GM12878 (cell line): Measurements from ENCODE around the gene STAB2. TPM values are rescaled to one million over a fixed set of nuclear protein-coding genes. Genes with fewer than 3 reads are reported as not detected.

Source experiments
- ATAC-seq: fragments of 200-7000 bp; cut with Tn5 transposase; 3 replicates; pipeline ENCODE4 v1.9.1; 2020; ENCODE audit warnings: mild to moderate bottlenecking, moderate library complexity
- BruUV-seq: library from RNA; stranded (reverse); fragments of 400-500 nt; replicated peaks from 2 replicates; lab custom pipeline; 2021; lab: Mats Ljungman, UMichigan
- CTCF ChIA-PET: fragments of 300-600 bp; sonication (Branson Sonifier 250); formaldehyde crosslinking; extraction: SDS; loops from one replicate; lab custom pipeline; 2021; ENCODE audit warnings: inconsistent platforms; lab: Yijun Ruan, JAX
- POLR2A ChIA-PET: fragments of 350-600 bp; formaldehyde crosslinking; extraction: SDS; loops from one replicate; lab custom pipeline; 2021; ENCODE audit warnings: inconsistent platforms; lab: Charles Lee
- RAD21 ChIA-PET: fragments of 300-600 bp; sonication (Branson Sonifier 250); formaldehyde crosslinking; loops from one replicate; lab custom pipeline; 2023; ENCODE audit warnings: antibody characterized with exemption; ENCODE audit not compliant: unreplicated experiment; lab: Charles Lee
- SMC1A ChIA-PET: fragments of 300-600 bp; sonication (Branson Sonifier 250); formaldehyde crosslinking; loops from one replicate; lab custom pipeline; 2023; ENCODE audit not compliant: unreplicated experiment, uncharacterized antibody; lab: Charles Lee
- DNase-seq: peaks from one replicate; pipeline ENCODE4 v3.0.0-alpha.2; 2011; ENCODE audit warnings: low read depth, low spot score
- FAIRE-seq: peaks from 3 replicates; lab custom pipeline; 2011; peaks lifted over from hg19 to GRCh38; lab: Jason Lieb, UNC
- H2AFZ ChIP-seq: 2 replicates; pipeline ENCODE4 v1.6.0; 2011; ENCODE audit warnings: low read depth, low read length, control low read depth; ENCODE audit not compliant: control insufficient read depth
- H3K27ac ChIP-seq: 2 replicates; pipeline ENCODE4 v1.5.1; 2011; ENCODE audit warnings: control low read depth; ENCODE audit not compliant: control insufficient read depth, insufficient read depth
- H3K27me3 ChIP-seq, 2 experiments: replicated peaks in 1 of 2; 2 replicates each; pipeline versions ENCODE4 v1.6.0 to v1.6.1; 2011; ENCODE audit warnings: low read length in 1 of 2; ENCODE audit not compliant: control insufficient read depth in 2 of 2, insufficient read depth in 2 of 2
- H3K36me3 ChIP-seq, 2 experiments: 2 replicates each; pipeline ENCODE4 v1.5.1; 2011; ENCODE audit warnings: low read length in 1 of 2; ENCODE audit not compliant: control insufficient read depth in 2 of 2, insufficient read depth in 2 of 2
- H3K4me1 ChIP-seq: 2 replicates; pipeline ENCODE4 v1.6.1; 2011; ENCODE audit warnings: mild to moderate bottlenecking, low read length, moderate library complexity, mixed read lengths; ENCODE audit not compliant: control insufficient read depth, insufficient read depth
- H3K4me2 ChIP-seq: 2 replicates; pipeline ENCODE4 v1.6.0; 2011; ENCODE audit warnings: control low read depth; ENCODE audit not compliant: control insufficient read depth, insufficient read depth
- H3K4me3 ChIP-seq: fragments of 200-600 bp; sonication (generic); 2 replicates; pipeline ENCODE4 v1.5.1; 2016
- H3K79me2 ChIP-seq: 2 replicates; pipeline ENCODE4 v1.6.0; 2011; ENCODE audit warnings: low read length; ENCODE audit not compliant: control insufficient read depth, insufficient read depth
- H3K9ac ChIP-seq: 2 replicates; pipeline ENCODE4 v1.8.0; 2011; ENCODE audit warnings: low read length, control low read depth, mixed read lengths; ENCODE audit not compliant: control insufficient read depth, insufficient read depth
- H3K9me3 ChIP-seq: replicated peaks from 3 replicates; pipeline ENCODE4 v1.5.1; 2011; ENCODE audit warnings: mild to moderate bottlenecking, low read length; ENCODE audit not compliant: control insufficient read depth, insufficient read depth
- H4K20me1 ChIP-seq: 2 replicates; pipeline ENCODE4 v1.6.0; 2011; ENCODE audit not compliant: control insufficient read depth, insufficient read depth
- CBFB ChIP-seq: IDR thresholded peaks from 2 replicates; pipeline ENCODE4 v1.6.1; 2016; ENCODE audit warnings: antibody characterized with exemption, low read depth
- CREB1 ChIP-seq: IDR thresholded peaks from 2 replicates; pipeline ENCODE4 v1.6.1; 2012; ENCODE audit warnings: low read depth, mild to moderate bottlenecking, inconsistent platforms
- ETV6 ChIP-seq, 2 experiments: fragments of 450-650 bp in 1 of 2; IDR thresholded peaks in 1 of 2; conservative IDR thresholded peaks in 1 of 2; 2 replicates each; pipeline ENCODE4 v1.6.1; 2014; ENCODE audit warnings: antibody characterized with exemption in 1 of 2, borderline replicate concordance in 1 of 2, low read depth in 1 of 2, mild to moderate bottlenecking in 1 of 2, moderate library complexity in 1 of 2
- FOXK2 ChIP-seq: fragments of 450-650 bp; IDR thresholded peaks from 2 replicates; pipeline ENCODE4 v1.6.1; 2017; ENCODE audit warnings: mild to moderate bottlenecking, moderate library complexity
- NRF1 ChIP-seq: conservative IDR thresholded peaks from 2 replicates; pipeline ENCODE4 v1.6.1; 2011; ENCODE audit warnings: mild to moderate bottlenecking, low read depth, low read length, improper control_type of control experiment
- POLR2A ChIP-seq: IDR thresholded peaks from 2 replicates; pipeline ENCODE4 v1.6.1; 2011; ENCODE audit warnings: low read depth, mild to moderate bottlenecking, low read length
- POLR2AphosphoS5 ChIP-seq: IDR thresholded peaks from 2 replicates; pipeline ENCODE4 v1.6.1; 2011; ENCODE audit warnings: mild to moderate bottlenecking, low read length, inconsistent platforms
- ZNF217 ChIP-seq: fragments of 450-650 bp; IDR thresholded peaks from 2 replicates; pipeline ENCODE4 v1.6.1; 2017; ENCODE audit warnings: antibody characterized with exemption, mild to moderate bottlenecking
- WGBS: methylation state at CpG from one replicate; pipeline ENCODE4 v1.1.6; 2016; ENCODE audit warnings: low lambda C conversion rate; ENCODE audit not compliant: insufficient replicate concordance, insufficient coverage; ENCODE audit errors: missing lambda C conversion rate; 5-methylcytosine and 5-hydroxymethylcytosine counted together
- in situ Hi-C: fragments of 300-500 bp; cut with MboI; formaldehyde crosslinking; loops from 9 replicates; pipeline ENCODE4 v1.14.3; 2018; ENCODE audit warnings: mixed read lengths
- intact Hi-C: fragments of 100-400 bp; cut with micrococcal nuclease; formaldehyde crosslinking; loops from one replicate; pipeline ENCODE4 v1.14.2; 2022; ENCODE audit not compliant: unreplicated experiment
- polyA plus RNA-seq, 11 experiments: library from polyadenylated mRNA; depleted of rRNA in 4 of 11; unstranded in 6 of 11; stranded (reverse) in 5 of 11; fragments of >200 nt; fragmentation: Nextera tagmentation in 4 of 11; fragmentation: Illumina TruSeq in 1 of 11; extraction: Ambion mirVana in 4 of 11; extraction: Trizol in 1 of 11; gene quantifications; 1 replicate in 1 of 11; 2 replicates in 10 of 11; pipeline versions ENCODE4 v1.2.1 to v1.2.3, GENCODE V29; 2011 to 2016; ENCODE audit warnings: inconsistent platforms in 2 of 11, missing spikeins in 2 of 11, low read depth in 1 of 11
- total RNA-seq, 4 experiments: library from RNA; depleted of rRNA in 3 of 4; stranded (reverse); fragments of >200 nt in 3 of 4; fragmentation: Illumina TruSeq in 1 of 4; extraction: Trizol in 1 of 4; gene quantifications; 2 replicates each; pipeline versions ENCODE4 v1.2.1 to v1.2.3, GENCODE V29; 2013 to 2021
- TF ChIP-seq, protein P1 (sequence below): fragments of 450-650 bp; IDR thresholded peaks from 2 replicates; pipeline ENCODE4 v1.6.1; 2016; ENCODE audit warnings: mild to moderate bottlenecking, moderate library complexity, borderline replicate concordance
- TF ChIP-seq, protein P2 (sequence below): IDR thresholded peaks from 2 replicates; pipeline ENCODE4 v1.6.1; 2011; ENCODE audit warnings: low read depth, low read length, improper control_type of control experiment, borderline replicate concordance

Gene STAB2
- total and polyA plus RNA-seq, 10 of the 15 experiments (the other 5 are each of a cell fraction or from before 2014, with no cell fraction given): 0.37 TPM; not detected in 9

GRCh38 chr12:103812789-103813188 lies 225.7 kb downstream of the STAB2 start (continued):
- TF ChIP-seq FOXK2 (no peak), ETV6 (conservative IDR thresholded peaks at IDR 0.05 in 1 of 2, IDR thresholded peaks at IDR 0.05 in 1 of 2; ENCODE audit: borderline replicate concordance in 1 of 2, low read depth in 1 of 2) (no peak), CREB1 (no peak)
- TF ChIP-seq, protein P1, sequence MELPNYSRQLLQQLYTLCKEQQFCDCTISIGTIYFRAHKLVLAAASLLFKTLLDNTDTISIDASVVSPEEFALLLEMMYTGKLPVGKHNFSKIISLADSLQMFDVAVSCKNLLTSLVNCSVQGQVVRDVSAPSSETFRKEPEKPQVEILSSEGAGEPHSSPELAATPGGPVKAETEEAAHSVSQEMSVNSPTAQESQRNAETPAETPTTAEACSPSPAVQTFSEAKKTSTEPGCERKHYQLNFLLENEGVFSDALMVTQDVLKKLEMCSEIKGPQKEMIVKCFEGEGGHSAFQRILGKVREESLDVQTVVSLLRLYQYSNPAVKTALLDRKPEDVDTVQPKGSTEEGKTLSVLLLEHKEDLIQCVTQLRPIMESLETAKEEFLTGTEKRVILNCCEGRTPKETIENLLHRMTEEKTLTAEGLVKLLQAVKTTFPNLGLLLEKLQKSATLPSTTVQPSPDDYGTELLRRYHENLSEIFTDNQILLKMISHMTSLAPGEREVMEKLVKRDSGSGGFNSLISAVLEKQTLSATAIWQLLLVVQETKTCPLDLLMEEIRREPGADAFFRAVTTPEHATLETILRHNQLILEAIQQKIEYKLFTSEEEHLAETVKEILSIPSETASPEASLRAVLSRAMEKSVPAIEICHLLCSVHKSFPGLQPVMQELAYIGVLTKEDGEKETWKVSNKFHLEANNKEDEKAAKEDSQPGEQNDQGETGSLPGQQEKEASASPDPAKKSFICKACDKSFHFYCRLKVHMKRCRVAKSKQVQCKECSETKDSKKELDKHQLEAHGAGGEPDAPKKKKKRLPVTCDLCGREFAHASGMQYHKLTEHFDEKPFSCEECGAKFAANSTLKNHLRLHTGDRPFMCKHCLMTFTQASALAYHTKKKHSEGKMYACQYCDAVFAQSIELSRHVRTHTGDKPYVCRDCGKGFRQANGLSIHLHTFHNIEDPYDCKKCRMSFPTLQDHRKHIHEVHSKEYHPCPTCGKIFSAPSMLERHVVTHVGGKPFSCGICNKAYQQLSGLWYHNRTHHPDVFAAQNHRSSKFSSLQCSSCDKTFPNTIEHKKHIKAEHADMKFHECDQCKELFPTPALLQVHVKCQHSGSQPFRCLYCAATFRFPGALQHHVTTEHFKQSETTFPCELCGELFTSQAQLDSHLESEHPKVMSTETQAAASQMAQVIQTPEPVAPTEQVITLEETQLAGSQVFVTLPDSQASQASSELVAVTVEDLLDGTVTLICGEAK: no peak
- TF ChIP-seq, all 136 proteins: peak for 0

DNA sequence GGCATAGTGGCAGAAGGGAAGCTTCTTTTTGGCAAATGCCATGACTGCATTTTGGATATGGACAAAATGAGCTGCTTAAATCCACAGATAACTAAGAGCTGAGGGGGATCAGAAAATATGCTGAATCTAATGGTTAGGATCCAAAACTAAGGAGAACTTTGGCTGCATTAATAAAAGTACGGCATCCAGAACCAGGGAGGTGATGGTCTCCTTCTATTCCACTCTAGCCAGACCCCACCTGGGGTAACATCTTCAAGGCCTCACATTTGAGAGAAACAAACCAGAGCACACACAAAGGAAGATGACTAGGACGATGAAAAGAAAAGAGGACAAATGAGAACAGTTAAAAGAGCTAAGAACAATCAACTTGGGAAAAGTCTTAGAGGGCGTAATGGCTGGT lies 226.4 kb downstream of the STAB2 start:
- Histone ChIP-seq H3K9me3 (no peaks in the 10 kb centered on the region), H3K4me1 (no peaks in the 10 kb centered on the region), H3K4me2 (no peak overlapping the region), H4K20me1 (no peaks in the 10 kb centered on the region), H3K4me3 (no peak overlapping the region), H3K27ac (no peak overlapping the region), H3K36me3 (peaks cover 0 to 3% of the 10 kb centered on the region in 2 experiments; a peak in 2 of 4 replicates), H3K27me3 (no peaks in the 10 kb centered on the region), H2AFZ (no peak overlapping the region), H3K9ac (no peak overlapping the region), H3K79me2 (no peaks in the 10 kb centered on the region)
- FAIRE-seq (no peak), ATAC-seq (no peak), DNase-seq (no peak)
- TF ChIP-seq ZNF217 (no peak), POLR2AphosphoS5 (no peak), NRF1 (no peak), CBFB (no peak), POLR2A (no peak)
- TF ChIP-seq, protein P2, sequence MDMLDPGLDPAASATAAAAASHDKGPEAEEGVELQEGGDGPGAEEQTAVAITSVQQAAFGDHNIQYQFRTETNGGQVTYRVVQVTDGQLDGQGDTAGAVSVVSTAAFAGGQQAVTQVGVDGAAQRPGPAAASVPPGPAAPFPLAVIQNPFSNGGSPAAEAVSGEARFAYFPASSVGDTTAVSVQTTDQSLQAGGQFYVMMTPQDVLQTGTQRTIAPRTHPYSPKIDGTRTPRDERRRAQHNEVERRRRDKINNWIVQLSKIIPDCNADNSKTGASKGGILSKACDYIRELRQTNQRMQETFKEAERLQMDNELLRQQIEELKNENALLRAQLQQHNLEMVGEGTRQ: no peak
- POLR2A ChIA-PET: no interaction called here
- WGBS: 97% methylated on average over 3 of the region's 3 CpGs
- no TSS peak for BruUV-seq
- RAD21 ChIA-PET: no interaction called here
- in situ Hi-C loops (no loop called here), intact Hi-C loops (no loop called here)
- SMC1A ChIA-PET: interaction anchor here (0.9 kb wide), 1 partner anchor 12 kb away, joined by 3 read pairs; no protein-coding TSS in a partner anchor
- CTCF ChIA-PET: no interaction called here
